Measurements from ENCODE around the gene HSPD1.

- TF ChIP-seq EZH2 (IDR thresholded peaks at IDR 0.05) (no peak), CTCF (IDR thresholded peaks at IDR 0.05 in 2 of 3, conservative IDR thresholded peaks at IDR 0.05 in 1 of 3; ENCODE audit: borderline replicate concordance in 1 of 3, insufficient read depth in 1 of 3, low read depth in 2 of 3, low read length in 2 of 3) (no peak), POLR2A (IDR thresholded peaks at IDR 0.05; ENCODE audit: borderline replicate concordance, extremely low read depth, insufficient read depth, insufficient read length) (no peak), ZFX (IDR thresholded peaks at IDR 0.05) (no peak), CEBPB (IDR thresholded peaks at IDR 0.05; ENCODE audit: low read depth) (no peak), JUND (IDR thresholded peaks at IDR 0.05) (no peak)
Observed at GRCh38 chr2:197461057-197461456, 38.6 kb downstream of the HSPD1 start.
